Mesothelial cell of epicardium (in vitro differentiated cells): ENCODE measurements around the gene FGFBP2. TPM values are rescaled to one million over a fixed set of nuclear protein-coding genes. Genes with fewer than 3 reads are reported as not detected.

Source experiments
- DNase-seq, 2 experiments: peaks; one replicate each; pipeline ENCODE4 v3.0.0; 2021; ENCODE audit warnings: low spot score in 2 of 2; ENCODE audit not compliant: unreplicated experiment in 2 of 2
- H3K27ac Mint-ChIP-seq: 2 replicates; pipeline ENCODE4 v1.8.0; 2021; ENCODE audit warnings: mixed read lengths
- H3K27me3 Mint-ChIP-seq: 2 replicates; pipeline ENCODE4 v1.8.0; 2021; ENCODE audit warnings: low read depth, mixed read lengths
- H3K36me3 Mint-ChIP-seq: 2 replicates; pipeline ENCODE4 v1.8.0; 2021; ENCODE audit warnings: mixed read lengths
- H3K4me1 Mint-ChIP-seq: 2 replicates; pipeline ENCODE4 v1.8.0; 2021; ENCODE audit warnings: mixed read lengths
- H3K4me3 Mint-ChIP-seq: 2 replicates; pipeline ENCODE4 v1.8.0; 2021; ENCODE audit warnings: mild to moderate bottlenecking, moderate library complexity, mixed read lengths
- H3K9me3 Mint-ChIP-seq: 2 replicates; pipeline ENCODE4 v1.8.0; 2021; ENCODE audit warnings: mixed read lengths
- total RNA-seq: library from RNA; stranded (reverse); gene quantifications from 3 replicates; pipeline ENCODE4 v1.2.1, GENCODE V29; 2021
- TF ChIP-seq, protein P1 (sequence below): fragments of 200-600 bp; sonication (generic); IDR thresholded peaks from one replicate; pipeline ENCODE4 v1.5.0; 2021; ENCODE audit warnings: antibody characterized with exemption; ENCODE audit not compliant: unreplicated experiment

Gene FGFBP2
- total RNA-seq, 1 donor from 2014 or later: not detected

DNA sequence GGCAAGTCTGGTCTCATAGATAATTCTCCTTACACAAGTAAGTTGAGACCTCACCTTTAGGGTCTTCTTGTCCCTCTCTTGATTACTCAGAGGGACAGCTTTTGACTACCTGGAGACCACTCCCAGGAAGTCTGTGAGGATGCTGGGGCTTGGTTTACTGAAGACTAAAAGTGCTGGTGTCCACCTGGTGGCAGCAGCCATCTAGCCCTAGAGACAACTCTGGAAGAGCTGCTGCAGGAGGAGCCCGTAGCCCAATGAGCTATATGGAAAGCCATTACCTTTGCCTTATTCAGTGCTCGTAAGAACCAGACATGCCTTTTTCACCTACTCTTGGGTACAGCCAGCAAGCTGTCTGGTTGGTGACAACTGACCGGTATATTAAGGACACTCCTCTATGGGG, 7.3 kb downstream of the FGFBP2 start:
- no peak for DNase-seq
- Mint-ChIP-seq H3K27me3 (no peaks in the 10 kb centered on the region), H3K4me1 (no peaks in the 10 kb centered on the region), H3K27ac (no peak overlapping the region), H3K9me3 (peaks cover 23% of the 10 kb centered on the region), H3K36me3 (no peaks in the 10 kb centered on the region), H3K4me3 (no peak overlapping the region)
- TF ChIP-seq, protein P1, sequence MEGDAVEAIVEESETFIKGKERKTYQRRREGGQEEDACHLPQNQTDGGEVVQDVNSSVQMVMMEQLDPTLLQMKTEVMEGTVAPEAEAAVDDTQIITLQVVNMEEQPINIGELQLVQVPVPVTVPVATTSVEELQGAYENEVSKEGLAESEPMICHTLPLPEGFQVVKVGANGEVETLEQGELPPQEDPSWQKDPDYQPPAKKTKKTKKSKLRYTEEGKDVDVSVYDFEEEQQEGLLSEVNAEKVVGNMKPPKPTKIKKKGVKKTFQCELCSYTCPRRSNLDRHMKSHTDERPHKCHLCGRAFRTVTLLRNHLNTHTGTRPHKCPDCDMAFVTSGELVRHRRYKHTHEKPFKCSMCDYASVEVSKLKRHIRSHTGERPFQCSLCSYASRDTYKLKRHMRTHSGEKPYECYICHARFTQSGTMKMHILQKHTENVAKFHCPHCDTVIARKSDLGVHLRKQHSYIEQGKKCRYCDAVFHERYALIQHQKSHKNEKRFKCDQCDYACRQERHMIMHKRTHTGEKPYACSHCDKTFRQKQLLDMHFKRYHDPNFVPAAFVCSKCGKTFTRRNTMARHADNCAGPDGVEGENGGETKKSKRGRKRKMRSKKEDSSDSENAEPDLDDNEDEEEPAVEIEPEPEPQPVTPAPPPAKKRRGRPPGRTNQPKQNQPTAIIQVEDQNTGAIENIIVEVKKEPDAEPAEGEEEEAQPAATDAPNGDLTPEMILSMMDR: no peak

DNA sequence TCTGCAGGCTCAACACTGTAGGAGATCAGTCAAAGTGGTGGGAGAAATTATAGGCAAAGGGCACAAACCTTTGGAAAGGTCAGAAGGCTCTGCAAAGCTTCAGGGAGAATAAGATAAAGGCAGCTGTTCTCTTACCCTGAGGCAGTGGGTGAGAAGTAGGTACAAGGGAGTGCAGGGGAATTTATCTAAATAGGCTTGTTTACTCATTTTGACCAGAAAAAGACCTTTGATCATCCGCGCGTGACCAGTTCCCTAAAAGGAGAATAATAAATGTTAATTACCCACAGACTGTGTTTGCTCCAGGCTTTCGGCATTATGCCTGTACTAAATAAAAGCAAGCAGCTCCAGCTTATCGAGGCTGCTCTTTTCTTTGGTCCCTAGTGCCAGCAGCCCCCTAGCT, 9.3 kb downstream of the FGFBP2 start:
- peaks cover 23% of the 10 kb centered on the region for H3K9me3 Mint-ChIP-seq
- no peaks in the 10 kb centered on the region for H3K4me1 Mint-ChIP-seq
- no peaks in the 10 kb centered on the region for H3K27me3 Mint-ChIP-seq
- TF ChIP-seq, protein P1: no peak
- H3K36me3 Mint-ChIP-seq: no peaks in the 10 kb centered on the region
- DNase-seq: no peak
- no peak overlapping the region for H3K27ac Mint-ChIP-seq
- no peak overlapping the region for H3K4me3 Mint-ChIP-seq

DNA sequence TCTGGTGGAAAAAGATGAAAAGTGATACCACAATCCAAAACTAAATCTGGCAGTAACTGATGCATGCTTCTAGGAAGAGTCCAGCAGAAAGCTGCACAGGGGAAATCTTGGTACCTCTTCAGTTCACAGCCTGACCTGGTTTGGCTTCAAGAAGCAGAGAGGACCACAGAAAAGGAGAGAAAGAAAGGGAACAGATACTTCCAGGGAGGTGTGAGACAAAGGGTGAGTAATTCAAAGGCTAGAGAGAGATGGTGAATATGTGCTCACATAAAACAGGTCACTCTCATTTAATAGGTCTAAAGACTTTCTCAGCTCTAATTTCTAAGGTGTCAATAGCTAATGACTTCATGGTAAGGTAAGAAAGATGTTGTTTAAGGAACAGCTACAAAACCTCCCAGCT, 11.2 kb downstream of the FGFBP2 start:
- no peak for DNase-seq
- H3K4me1 Mint-ChIP-seq: no peaks in the 10 kb centered on the region
- no peaks in the 10 kb centered on the region for H3K36me3 Mint-ChIP-seq
- H3K27ac Mint-ChIP-seq: no peak overlapping the region
- TF ChIP-seq, protein P1: no peak
- H3K27me3 Mint-ChIP-seq: no peaks in the 10 kb centered on the region
- H3K9me3 Mint-ChIP-seq: peaks cover 23% of the 10 kb centered on the region
- H3K4me3 Mint-ChIP-seq: no peak overlapping the region

DNA sequence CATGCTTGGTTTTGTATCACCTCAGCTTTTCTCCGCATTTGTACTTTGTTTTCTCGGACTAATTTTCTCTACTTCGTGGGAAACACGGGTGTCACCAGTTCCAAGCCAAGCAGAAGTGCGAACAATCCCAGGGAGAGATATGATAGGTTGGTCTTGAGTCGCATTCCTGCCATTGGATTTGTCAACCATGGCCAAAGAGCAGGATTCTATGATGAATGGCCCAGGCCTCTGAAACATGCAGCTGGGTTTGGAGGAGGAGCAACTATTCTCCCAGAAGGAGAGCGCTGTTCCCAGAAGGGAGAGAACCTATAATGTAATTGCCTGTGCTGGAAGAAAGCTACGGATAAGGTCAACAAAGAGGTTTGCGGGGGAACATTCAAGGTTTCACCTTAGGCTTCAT, 14.1 kb downstream of the FGFBP2 start:
- no peak overlapping the region for H3K4me3 Mint-ChIP-seq
- no peak overlapping the region for H3K27ac Mint-ChIP-seq
- no peaks in the 10 kb centered on the region for H3K27me3 Mint-ChIP-seq
- TF ChIP-seq, protein P1: no peak
- H3K36me3 Mint-ChIP-seq: no peaks in the 10 kb centered on the region
- no peaks in the 10 kb centered on the region for H3K4me1 Mint-ChIP-seq
- DNase-seq: no peak
- peaks cover 9% of the 10 kb centered on the region for H3K9me3 Mint-ChIP-seq

DNA sequence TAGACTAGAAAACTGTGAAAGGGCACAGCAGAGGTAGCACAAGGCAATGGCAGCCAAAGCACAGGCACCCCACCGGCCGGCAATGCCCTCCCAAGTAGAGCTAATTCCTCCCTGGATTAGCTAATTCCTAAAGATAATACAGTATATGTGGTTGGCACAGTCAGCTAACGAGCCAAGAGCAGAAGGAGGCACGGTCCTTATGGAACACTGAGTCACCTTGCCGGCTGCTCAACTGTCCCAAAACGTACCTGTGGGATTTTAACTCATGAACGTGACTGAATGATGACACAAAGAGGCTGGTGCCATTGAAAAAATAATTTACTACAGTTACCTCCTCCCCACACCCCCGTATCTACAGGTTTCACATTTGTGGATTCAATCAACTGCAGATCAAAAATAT, 15.3 kb downstream of the FGFBP2 start:
- Mint-ChIP-seq H3K27ac (no peak overlapping the region), H3K36me3 (no peaks in the 10 kb centered on the region), H3K4me1 (no peaks in the 10 kb centered on the region), H3K9me3 (no peaks in the 10 kb centered on the region), H3K4me3 (no peak overlapping the region), H3K27me3 (no peaks in the 10 kb centered on the region)
- DNase-seq: no peak
- TF ChIP-seq, protein P1: no peak

DNA sequence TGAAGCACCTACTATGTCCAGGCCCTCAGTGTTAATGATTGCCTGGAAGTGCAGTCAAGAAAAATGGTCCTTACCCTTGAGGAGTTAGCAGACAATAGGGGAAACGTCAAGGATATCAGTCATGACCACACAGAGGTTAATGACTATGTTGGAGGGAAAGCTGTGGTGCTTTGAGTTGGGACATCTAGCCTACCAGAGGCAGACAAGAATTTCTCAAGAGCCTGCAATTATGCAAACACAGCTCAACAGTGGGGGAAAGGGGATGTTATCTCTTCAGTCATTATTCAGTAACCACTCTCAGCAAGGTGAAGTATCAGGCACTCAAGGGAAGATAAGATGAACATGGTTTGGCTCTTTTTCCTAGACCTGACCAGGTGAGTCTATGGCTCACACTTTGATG, 17.5 kb downstream of the FGFBP2 start:
- TF ChIP-seq, protein P1: no peak
- Mint-ChIP-seq H3K27me3 (no peaks in the 10 kb centered on the region), H3K4me1 (no peaks in the 10 kb centered on the region), H3K9me3 (no peaks in the 10 kb centered on the region), H3K36me3 (no peaks in the 10 kb centered on the region), H3K27ac (no peak overlapping the region), H3K4me3 (no peak overlapping the region)
- DNase-seq: no peak
